Measurements from ENCODE around the gene PITX1. TPM values are rescaled to one million over a fixed set of nuclear protein-coding genes. Genes with fewer than 3 reads are reported as not detected.

PITX1 gene
- total RNA-seq, 4 donors from 2014 or later, result 0.13 to 0.44 TPM; not detected in 2

DNA sequence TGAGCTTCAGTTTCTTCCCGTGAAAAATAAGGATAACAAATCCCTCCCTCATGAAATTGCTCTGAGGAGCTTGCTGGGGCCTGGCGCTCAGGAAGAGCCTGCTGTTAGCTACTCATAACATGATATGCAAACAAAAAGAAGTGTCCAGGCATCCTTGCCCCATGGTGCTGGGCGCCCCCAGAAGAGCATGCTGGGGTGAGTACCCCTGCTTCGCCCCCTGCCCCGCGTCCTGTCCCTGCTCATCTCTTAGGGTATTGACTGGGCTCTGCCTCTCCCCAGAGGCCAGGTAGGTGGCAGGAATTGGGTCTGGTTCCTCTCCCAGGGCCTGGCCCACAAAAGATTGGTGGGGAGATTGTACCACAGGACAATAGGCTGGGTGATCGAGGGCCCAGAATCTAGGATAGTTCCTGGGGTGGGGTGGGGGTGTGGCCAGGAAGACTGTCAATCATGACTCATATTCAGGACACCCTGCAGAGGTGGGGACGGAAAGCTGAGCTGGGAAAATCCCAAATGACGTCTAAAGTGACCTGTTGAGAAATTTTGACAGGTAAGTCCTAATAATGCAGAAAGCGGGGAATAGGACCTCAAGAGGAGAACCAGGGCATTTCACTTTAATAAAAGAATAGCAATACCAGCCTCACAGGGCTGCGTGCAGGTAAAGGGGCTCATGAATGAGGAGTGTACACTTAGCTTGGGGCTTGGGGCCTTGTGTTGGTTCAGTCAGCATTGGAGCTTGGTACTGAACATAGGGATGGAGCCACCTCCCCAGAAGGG is 8.9 kb downstream of the PITX1 start:
- no peak overlapping the region for H3K27ac ChIP-seq
- WGBS, 2 donors, result 93 to 94% methylated on average over 9 to 11 of the region's 11 CpGs
- no peak for DNase-seq
- H3K27me3 ChIP-seq, result peaks cover 31% of the 10 kb centered on the region
- TF ChIP-seq, protein P1, sequence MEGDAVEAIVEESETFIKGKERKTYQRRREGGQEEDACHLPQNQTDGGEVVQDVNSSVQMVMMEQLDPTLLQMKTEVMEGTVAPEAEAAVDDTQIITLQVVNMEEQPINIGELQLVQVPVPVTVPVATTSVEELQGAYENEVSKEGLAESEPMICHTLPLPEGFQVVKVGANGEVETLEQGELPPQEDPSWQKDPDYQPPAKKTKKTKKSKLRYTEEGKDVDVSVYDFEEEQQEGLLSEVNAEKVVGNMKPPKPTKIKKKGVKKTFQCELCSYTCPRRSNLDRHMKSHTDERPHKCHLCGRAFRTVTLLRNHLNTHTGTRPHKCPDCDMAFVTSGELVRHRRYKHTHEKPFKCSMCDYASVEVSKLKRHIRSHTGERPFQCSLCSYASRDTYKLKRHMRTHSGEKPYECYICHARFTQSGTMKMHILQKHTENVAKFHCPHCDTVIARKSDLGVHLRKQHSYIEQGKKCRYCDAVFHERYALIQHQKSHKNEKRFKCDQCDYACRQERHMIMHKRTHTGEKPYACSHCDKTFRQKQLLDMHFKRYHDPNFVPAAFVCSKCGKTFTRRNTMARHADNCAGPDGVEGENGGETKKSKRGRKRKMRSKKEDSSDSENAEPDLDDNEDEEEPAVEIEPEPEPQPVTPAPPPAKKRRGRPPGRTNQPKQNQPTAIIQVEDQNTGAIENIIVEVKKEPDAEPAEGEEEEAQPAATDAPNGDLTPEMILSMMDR (IDR thresholded peaks at IDR 0.05), result no peak
- no peak for TF ChIP-seq POLR2A (IDR thresholded peaks at IDR 0.05)
- intact Hi-C loops (cut with DNase I), result no loop called here
- H3K9me3 ChIP-seq, result no peaks in the 10 kb centered on the region
- H3K36me3 ChIP-seq, result no peaks in the 10 kb centered on the region
- peaks cover 3 to 15% of the 10 kb centered on the region in 2 donors for H3K4me1 ChIP-seq
- no peak overlapping the region for H3K4me3 ChIP-seq (replicated peaks in 1 of 3)

DNA sequence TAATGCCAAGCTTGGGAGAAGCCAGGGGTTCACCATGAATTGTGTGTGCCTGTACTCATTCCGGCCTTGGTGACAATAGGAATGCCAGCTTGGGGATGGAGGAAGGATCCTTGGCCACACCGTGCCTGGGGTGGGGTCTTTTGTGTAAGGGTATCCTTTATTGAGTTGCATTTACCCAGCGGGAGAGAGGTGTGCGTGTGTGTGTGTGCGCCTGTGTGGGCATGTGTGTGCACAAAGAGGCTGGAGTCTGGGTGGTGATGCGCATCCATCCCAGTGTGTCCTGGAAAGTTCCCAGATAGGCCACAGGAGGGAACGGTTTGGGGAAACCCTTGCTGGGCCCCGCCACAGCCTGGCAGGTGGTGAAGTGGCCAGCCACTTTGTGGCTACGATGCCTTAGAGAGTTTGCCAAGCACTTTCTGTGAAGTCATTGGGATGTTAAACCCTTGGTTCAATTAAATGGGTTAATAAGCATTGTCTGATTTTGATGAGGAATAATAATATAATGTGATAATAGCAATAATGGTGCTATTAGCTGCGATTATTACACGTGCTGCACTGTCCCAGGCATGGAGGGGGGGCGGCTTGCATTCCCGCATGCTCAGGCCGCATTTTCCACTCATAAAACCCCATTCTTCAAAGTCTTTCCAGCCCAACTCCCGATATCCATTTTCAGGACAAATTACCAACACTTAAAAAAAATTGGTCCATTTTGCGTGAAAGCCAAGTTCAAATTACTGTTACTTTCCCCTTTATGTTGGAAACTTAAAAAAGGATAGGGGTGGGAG is 13.7 kb downstream of the PITX1 start:
- TF ChIP-seq POLR2A (IDR thresholded peaks at IDR 0.05), result no peak
- TF ChIP-seq, protein P1 (IDR thresholded peaks at IDR 0.05), result no peak
- Histone ChIP-seq H3K27me3 (no peaks in the 10 kb centered on the region), H3K36me3 (no peaks in the 10 kb centered on the region), H3K4me3 (replicated peaks in 1 of 3) (no peak overlapping the region), H3K9me3 (no peaks in the 10 kb centered on the region), H3K27ac (no peak overlapping the region), H3K4me1 (no peaks in the 10 kb centered on the region)
- DNase-seq, result no peak
- intact Hi-C loops (cut with DNase I), result no loop called here
- WGBS, 2 donors, result 69 to 84% methylated on average over 12 to 15 of the region's 16 CpGs

DNA sequence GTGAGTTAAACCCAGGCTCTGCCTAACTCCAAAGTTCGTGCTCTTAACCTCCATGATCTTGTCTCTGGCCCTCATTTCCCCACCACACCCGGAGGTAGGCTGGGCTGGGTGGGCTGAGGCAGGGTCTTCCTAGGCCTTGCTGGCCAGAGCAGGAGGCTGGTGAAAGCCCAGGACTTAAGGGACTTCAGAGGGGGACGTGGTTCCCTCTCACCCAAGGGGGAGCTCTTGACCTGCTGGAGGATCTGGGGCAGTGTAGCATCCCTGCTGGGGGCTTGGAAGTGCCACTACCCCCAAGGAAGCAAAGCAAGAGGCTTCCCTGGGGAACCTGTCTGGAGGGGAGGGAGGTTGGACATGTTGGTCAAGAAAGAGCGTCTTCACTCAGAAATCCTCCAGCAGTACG is 14.7 kb downstream of the PITX1 start:
- Histone ChIP-seq H3K27ac (no peak overlapping the region), H3K9me3 (no peaks in the 10 kb centered on the region), H3K27me3 (no peaks in the 10 kb centered on the region), H3K36me3 (no peaks in the 10 kb centered on the region), H3K4me3 (replicated peaks in 1 of 3) (no peak overlapping the region), H3K4me1 (peaks cover 8 to 10% of the 10 kb centered on the region in 2 donors)
- intact Hi-C loops (cut with DNase I), result no loop called here
- 88 to 93% methylated on average over 5 of the region's 5 CpGs for WGBS, 2 donors
- TF ChIP-seq, protein P1 (IDR thresholded peaks at IDR 0.05), result no peak
- no peak for DNase-seq

DNA sequence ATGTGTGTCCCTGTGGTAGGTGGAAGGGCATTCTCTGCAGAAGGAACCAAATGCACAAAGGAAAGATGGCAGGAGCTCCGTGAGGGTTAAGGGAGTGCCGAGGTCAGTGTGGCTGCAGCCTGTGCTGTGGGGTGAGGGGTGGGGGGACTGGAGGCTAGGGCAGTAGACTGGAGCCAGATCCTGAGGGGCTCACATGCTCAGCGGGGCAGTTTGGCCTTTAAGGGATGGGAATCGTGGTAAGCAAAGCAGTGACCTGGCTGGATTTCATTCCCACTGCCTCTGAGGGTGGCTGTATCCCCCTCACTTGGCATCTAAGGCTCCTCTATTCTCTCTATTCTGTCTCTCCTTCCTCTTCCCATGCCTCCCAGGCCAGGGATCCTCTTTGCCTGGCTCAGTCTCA is 15.6 kb downstream of the PITX1 start:
- no peak for DNase-seq
- H3K9me3 ChIP-seq, result no peaks in the 10 kb centered on the region
- H3K27ac ChIP-seq, result no peak overlapping the region
- peaks cover 8 to 16% of the 10 kb centered on the region in 2 donors for H3K4me1 ChIP-seq
- TF ChIP-seq, protein P1 (IDR thresholded peaks at IDR 0.05), result no peak
- no peak for TF ChIP-seq POLR2A (IDR thresholded peaks at IDR 0.05)
- H3K27me3 ChIP-seq, result no peaks in the 10 kb centered on the region
- WGBS, 2 donors, result 95% methylated on average over 4 of the region's 4 CpGs
- intact Hi-C loops (cut with DNase I), result no loop called here
- no peaks in the 10 kb centered on the region for H3K36me3 ChIP-seq
- H3K4me3 ChIP-seq (replicated peaks in 1 of 3), result no peak overlapping the region

DNA sequence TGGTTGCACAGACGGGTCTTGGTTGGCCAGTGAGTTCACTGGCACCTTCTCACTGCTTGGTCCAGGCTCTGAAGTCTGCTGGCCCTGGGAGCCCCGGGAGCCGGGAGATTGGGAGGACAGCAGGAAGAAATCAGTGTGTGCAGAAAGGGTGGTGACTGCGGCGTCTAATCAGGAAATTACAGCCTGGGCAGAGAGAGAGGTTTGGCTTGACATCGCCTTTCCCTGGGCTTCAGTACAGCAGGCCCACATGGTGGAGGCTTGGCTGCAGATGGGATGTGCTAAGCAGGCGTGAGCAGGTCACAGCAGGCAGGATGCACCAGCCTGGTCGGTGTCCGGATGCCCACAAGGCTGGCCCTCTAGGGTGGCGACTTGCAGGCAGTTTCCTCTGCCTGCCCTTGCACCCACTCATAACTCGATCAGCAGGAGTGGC is 17.2 kb downstream of the PITX1 start:
- WGBS, 2 donors, result 82 to 87% methylated on average over 11 of the region's 11 CpGs
- Histone ChIP-seq H3K36me3 (no peaks in the 10 kb centered on the region), H3K4me1 (peaks cover 8 to 16% of the 10 kb centered on the region in 2 donors), H3K4me3 (replicated peaks in 1 of 3) (no peak overlapping the region), H3K9me3 (no peaks in the 10 kb centered on the region), H3K27ac (no peak overlapping the region), H3K27me3 (no peaks in the 10 kb centered on the region)
- intact Hi-C loops (cut with DNase I), result no loop called here
- DNase-seq, result no peak
- TF ChIP-seq POLR2A (IDR thresholded peaks at IDR 0.05), result no peak
- TF ChIP-seq, protein P1 (IDR thresholded peaks at IDR 0.05), result no peak
